Amygdala (tissue), 56 donors: ENCODE data around the gene PLAC8.
"Not testable (repeated sequence)": the region's sequence is repeated elsewhere in the genome, so short reads cannot be mapped to it uniquely, and the experiment has no call there.

Source experiments
- DNase-seq, 56 donors: peaks; one replicate each; lab custom pipeline; 2025; lab: John Stamatoyannopoulos, UW

Gene PLAC8

DNA sequence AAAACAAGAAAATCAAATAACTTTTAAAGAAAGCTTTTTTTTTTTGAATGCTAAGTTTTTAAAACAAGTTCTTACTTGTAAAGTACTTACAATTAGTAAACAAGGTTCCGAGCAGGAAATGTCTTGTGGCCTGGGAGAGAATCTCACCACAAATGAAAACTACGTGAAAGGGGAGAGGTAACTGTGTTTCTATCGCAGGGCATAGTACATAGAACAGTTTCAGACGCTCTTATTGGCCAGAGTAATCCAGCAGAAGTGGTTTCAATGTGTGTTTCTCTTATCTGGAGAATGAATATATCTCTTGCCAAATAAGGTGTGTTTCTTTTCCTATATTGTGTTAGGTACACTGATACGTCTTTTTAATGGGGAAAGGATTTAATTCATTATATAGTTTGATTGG, at the start of gene PLAC8:
Gene PLAC8, minus strand, starts transcription at position 154 of the 400 bp plus-strand sequence. CDS start 6,808 bp downstream, outside the sequence.
- no peak for DNase-seq

- no peak for DNase-seq
Observed at GRCh38 chr4:83153417-83153816, 38.9 kb upstream of the PLAC8 start.

DNA sequence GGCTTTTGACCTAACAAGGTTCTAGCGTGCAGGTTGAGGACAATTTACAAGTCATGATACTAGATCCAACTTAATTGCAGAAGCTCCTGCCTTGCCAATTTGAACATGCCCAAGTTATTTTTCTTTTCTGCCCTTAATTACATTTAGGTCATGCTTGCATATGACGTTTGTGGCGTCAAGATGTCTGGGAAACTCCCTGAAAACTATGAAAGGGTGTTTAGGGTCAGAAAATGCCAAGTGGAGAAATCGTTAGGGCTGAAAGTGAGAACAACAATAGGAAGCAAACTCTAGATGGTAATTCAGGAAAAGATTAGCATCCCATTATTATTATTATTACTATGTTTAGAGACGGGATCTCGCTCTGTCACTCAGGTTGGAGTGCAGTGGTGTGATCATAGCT, 38.2 kb upstream of the PLAC8 start:
- DNase-seq, result no peak

DNA sequence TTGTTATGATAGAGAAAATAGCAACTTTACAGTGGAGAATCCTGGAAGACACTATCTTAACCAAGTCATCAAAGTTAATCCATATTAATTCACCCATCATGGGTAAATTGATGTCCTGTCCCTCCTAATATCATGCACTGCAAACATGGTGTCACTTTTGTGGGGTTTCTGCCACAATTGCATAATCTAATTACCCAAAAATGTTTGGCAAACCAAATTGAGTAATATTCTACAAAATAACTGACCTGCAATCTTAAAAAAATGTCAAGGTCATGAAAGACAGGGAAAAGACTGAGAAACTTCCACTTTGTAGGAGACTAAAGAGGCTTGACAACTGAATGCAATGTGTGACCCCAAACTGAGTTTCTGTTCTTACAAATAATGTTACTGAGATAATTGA, 37.1 kb upstream of the PLAC8 start:
- no peak for DNase-seq

- no peak for DNase-seq
Observed at GRCh38 chr4:83150653-83151330, 36.3 kb upstream of the PLAC8 start.

DNA sequence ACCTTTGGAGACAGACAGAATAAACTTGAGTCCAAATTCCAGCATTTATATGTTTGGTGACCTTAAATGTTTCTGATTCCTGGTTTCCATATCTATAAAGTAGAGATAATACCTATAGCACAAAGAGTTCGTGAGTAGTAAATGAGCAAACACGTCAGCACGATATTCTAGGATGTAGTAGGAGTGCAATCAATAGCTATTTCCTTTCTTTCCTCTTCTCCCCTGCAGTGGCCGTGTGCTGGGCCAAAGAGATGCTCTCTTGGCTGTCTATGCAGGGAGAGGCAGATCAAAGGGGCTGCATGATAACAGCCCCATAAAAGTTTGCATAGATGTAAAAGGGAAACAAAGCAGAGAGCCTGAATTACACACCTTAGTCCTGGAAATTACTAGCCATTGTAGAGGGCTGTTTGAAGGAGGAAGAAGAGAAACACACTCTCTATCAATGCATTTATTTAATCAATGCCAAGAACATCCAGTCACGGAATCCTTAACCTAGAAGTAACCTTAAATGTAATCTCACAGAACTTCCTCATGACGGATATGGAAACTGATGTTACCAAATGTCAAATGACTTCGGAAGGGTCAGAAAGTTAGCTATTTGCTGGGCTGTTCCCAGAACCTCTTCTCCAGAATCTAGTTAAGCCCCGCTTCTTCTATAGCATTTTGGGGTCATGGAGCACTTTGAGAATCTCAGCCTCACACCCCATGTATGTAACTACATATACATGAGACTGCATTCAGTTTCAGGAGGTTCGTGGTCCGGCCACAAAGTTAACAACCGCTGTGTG, 35.5 kb upstream of the PLAC8 start:
- no peak for DNase-seq

DNA sequence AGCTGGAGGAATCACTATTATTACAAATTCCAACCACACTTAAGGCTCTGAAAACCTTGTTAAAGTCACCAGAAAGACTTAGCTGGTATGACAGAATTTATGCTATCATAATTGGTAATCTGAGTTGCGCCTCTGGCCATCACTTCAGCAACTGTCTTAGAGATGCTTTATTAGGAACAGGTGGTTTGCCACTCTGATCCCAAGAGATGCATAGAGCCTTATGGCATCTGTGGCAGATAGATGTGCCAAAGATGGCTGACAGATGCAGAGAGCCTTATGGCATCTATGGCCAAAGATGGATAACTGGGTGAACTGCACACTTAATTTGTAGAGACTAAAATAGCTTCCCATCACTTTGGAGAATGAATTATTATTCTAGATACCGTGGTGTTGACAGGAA, 32.3 kb upstream of the PLAC8 start:
- no peak for DNase-seq

- not testable (repeated sequence) for DNase-seq
Observed at GRCh38 chr4:83145776-83146175, 31.2 kb upstream of the PLAC8 start.

GRCh38 chr4:83139514-83140156, 25.1 kb upstream of the PLAC8 start:
- DNase-seq, result no peak

GRCh38 chr4:83138946-83139345, 24.4 kb upstream of the PLAC8 start:
- no peak for DNase-seq

GRCh38 chr4:83132065-83132464, 17.5 kb upstream of the PLAC8 start:
- DNase-seq, result no peak

DNA sequence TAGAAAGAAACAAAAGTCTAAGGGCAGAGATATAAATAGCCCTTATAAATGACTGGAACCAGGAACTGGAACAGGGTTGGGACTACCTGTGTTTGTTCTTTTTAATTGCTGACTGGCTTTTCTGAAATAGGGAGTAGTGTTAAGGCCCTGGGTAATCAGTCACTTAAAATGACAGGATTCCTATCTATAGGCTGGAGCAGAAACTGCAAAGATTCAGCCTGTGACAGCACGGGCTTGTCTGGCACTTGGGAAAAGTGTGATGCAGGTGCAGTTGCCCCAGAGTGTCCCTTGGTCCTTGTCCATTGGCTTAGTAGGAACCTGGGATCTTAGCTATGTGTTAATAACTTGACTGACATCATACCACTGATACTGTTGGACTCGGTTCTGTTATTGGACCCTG, 14.7 kb upstream of the PLAC8 start:
- no peak for DNase-seq

GRCh38 chr4:83128240-83128929, 13.9 kb upstream of the PLAC8 start:
- no peak for DNase-seq

DNA sequence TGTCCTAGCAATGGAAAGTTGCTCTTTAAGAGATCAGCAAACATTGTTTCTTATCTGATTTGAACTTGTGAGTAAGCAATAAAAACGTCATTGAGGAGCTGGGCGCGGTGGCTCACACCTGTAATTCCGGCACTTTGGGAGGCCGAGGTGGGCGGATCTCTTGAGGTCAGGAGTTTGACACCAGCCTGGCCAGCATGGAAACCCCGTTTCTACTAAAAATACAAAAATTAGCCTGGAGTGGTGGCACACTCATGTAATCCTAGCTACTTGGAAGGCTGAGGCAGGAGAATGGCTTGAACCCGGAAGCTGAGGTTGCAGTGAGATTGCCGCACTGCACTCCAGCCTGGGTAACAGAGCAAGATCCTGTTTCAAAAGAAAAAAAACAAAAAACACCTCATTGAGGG, 11.2 kb upstream of the PLAC8 start:
- no peak for DNase-seq

- peak in 4 of 56 donors; percentile 1 to 13 (median 6) for DNase-seq
Observed at GRCh38 chr4:83124111-83124780, 9.7 kb upstream of the PLAC8 start.

DNA sequence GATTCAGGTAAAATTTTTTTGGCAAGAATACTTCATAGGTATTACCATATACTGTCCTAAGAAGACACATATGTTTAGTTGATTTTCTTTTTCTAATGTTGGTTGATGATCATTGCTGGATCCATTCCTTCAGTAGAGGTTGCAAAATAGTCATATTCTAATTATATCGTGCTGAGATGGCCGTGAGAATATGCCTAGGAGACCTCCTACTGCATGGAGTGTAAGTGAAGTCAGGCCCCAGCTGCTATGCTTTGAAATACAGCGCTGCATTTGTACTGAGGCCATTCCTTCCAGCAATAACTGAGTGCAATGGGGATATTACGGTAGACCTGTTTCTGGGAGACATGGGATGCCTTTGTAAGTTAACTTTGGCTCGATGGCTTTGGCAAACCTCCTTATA, 6.7 kb upstream of the PLAC8 start:
- DNase-seq, result no peak

DNA sequence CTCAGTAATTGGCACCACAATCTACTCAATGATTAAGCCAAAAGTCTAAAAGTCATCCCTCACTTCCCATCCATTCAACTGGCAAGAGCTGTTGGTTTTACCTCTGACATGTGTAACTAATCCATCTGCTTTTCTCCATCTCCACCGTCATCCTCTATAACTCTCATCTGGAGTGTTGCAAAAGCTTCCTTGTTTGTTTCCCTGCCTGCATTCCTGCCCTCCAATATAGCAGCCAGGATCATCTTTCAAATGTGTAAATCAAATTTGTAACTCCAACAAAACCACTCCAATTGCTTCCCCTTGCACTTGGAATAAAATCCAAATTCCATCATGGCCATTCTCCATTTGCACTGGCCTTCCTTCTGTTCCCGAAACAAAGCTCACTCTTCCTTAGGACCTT, 4.3 kb upstream of the PLAC8 start:
- DNase-seq, result no peak

- DNase-seq, result no peak
Observed at GRCh38 chr4:83115656-83116285, 1.2 kb upstream of the PLAC8 start.

- DNase-seq, result no peak
Observed at GRCh38 chr4:83115000-83115399, 471 bp upstream of the PLAC8 start.

- no peak for DNase-seq
Observed at GRCh38 chr4:83113429-83113786, 1.1 kb downstream of the PLAC8 start.
